Cortex of kidney (tissue), 1 donor: ENCODE measurements around the gene HABP4.
"Not testable (repeated sequence)": the region's sequence is repeated elsewhere in the genome, so short reads cannot be mapped to it uniquely, and the experiment has no call there.

Experiments used
- DNase-seq: peaks from one replicate; lab custom pipeline; 2025; lab: John Stamatoyannopoulos, UW

The HABP4 gene

DNA sequence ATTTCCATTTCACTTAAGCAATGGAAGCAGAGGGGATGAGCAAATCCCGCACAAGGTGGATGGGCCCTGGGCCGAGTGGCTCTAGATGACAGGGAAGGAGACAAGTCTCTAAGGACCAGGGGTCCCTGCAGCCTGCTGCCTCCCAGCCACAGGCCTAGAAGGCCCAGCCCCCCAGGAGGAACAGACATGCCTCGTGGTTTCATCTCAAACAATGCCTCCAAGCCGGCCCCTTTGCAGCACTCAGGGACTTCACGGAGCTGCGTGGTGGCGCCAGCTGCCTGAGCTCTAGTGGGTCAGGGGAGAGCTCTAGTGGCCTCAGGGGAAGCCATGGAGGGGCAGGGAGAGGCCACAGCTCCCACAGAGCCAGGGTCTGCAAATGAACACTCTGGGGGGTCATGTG lies 48.8 kb downstream of the HABP4 start:
- no peak for DNase-seq

DNA sequence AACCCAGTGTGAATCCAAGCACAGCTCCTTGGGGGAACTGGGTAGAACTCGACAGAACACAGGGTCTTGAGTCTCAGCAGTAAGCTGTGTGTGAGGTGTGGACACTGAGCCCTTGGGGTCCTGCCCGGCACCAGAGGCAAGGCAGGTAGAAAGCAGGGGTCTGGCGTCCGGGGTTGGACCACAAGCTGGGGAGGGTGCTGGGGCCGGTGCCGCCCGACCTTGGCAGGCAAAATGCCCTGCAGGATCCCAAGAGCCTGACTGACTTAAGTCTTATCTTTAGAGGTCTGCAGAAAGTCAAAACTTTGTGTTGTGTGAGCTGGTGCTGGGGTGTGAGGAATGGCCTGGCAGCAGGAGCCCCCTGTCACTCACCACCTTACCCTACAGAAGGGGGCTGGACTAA lies 49.3 kb downstream of the HABP4 start:
- no peak for DNase-seq

DNA sequence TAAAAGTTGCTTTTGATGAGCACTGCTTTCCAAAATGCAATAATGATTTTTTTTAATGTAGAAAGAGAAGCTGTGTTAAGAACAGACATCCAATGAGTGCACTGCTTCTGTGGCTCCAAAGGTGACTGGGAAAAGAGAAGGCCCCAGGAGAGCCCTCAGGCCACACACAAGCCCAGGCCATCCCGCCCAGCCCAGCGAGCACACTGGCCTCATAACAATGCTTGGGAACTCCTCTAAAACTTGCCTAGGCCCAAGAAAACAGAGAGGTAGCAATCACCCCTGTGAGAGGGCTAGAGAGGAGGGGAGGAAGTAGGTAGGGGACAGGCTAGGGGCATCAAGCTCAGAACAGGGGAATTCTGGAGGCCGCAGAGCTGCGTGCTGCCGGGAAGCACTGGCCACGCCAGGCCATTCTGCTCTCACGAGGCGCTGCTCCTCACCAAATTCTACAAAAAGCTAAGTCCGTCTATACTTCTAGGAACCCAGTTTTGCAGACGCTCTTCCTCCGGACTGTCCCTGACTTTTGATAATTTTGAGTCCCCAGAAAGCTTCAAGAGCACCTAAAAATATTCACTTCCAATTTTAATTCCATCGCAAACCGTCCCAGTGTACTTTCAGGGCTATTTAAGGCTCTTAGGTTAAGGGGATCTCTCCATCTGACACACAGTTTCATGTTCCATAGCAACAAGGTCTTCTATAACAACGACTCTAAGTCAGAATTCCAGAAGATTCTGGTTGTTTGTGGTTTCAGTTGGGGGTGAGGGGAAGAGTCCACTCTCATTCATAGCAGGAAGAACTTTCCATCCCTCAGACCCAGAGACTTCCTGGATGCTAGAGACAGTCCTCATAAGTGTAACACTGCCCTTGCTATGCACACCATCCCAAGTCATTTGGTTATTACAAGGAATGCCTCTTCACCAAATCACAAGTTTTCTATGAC lies 51.0 kb downstream of the HABP4 start:
- no peak for DNase-seq

DNA sequence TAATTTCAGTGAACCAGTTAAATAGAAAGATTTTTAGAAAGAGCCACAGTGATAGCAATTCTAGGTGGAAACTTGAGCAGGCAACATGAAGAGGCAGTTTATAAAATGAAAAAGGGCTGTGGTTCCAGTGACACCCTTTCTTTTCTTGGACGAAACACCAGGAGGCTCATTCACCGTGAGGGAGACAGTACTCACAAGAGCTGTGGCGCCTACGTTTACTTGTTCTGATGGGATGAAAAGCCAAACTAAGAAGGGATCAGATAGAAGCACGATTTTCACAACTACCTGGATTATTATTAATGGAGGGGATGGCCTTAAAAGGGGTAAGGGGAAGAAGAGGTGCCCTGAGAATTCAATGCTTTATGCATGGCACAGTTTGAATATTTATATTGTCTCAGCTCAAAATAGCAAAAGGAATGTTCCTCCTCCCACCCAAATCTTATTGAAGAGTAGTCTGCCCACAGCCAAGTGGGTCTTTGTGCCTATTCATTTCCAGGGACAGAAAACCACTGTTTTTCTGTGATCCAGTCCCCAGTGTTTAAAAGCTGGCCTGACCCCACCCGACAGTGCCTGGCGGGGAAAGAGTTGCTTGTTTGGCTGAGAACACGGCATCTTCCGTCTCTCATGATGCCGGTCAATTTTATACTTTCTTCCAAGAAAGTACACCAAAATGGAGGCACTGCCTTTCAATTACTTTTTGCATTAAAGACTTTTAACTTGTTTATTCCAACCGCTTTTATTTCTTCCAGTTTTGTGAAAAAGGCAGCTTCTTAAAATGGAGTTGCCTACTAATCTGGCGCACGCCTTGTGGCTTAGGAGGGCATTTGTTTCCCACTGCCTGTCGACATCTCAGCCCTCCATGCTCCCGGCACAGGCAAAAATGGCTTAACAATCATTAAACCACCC lies 51.9 kb downstream of the HABP4 start:
- no peak for DNase-seq

DNA sequence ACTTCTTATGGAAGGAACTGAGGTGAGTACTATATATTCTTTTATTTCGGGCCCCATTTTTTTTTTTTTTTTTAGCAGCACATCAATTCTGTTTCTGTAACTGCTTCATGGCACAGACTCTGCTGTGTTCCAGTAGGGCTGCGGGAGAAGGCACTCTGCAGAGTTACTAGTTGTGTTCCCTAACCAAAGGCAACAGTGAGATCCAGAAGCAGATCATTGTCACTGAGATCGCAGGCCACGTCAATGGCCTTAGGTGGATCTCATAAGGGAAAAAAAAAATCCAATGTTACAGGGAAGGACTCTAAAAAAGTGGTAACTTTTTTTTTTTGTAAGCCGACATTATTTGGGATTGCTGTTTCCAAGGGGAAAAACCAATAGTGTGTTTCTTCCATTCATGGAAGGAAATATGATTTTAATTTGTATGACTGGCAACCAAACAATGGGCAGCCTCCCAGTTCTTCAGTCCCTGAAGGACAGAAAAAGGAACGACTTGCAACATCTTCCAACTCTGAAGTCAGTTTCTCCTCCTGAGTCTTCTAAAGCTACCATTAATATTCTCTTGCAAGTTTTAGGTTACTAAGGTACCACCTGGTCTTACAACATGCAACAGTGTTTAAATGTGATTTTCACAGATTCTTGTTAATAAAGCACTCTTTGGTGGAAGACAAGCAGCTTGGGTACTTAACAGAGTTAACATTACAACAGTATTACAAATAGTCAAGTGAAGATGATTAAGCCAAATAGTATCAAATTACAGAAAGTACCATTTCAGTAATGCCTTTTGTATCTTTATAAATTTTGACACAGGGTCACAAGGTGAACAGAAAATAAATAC lies 52.8 kb downstream of the HABP4 start:
- DNase-seq: no peak

DNA sequence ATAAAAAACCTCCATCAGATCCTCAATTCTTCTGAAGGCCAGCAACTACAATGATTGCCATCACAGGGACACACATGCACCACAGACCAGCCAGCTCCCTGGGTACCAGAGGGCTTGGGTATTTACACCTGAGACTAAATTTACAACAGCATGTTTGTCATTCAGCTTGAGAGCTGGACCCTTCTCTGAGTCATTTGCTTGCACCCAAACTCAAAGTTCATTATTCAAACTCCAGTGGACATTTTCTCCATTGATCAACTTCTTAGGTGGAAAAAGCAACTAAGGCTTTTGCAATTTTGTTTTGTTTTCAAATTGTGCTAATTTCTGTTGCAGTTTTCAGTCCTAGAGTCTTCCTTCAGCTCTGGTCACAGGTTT lies 53.4 kb downstream of the HABP4 start:
- not testable (repeated sequence) for DNase-seq

DNA sequence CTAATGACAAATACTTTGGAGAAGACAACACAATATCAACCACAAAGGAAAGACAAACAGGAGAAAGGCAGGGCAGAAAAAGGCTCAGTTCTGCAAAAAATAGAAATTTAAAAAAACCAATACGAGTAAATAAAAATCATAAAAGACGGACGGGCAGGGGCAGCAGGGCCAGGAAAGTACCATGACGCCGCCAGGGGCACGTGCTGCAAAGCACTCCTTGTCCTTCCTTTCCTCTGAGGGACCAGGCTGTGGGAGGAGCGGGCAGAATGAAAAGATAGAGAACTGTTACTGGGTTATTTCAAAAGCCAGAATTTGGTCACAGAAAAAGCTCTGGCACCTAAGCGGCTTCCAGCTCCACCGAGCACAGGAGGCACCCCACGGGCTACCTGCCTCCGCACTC lies 53.9 kb downstream of the HABP4 start:
- no peak for DNase-seq

DNA sequence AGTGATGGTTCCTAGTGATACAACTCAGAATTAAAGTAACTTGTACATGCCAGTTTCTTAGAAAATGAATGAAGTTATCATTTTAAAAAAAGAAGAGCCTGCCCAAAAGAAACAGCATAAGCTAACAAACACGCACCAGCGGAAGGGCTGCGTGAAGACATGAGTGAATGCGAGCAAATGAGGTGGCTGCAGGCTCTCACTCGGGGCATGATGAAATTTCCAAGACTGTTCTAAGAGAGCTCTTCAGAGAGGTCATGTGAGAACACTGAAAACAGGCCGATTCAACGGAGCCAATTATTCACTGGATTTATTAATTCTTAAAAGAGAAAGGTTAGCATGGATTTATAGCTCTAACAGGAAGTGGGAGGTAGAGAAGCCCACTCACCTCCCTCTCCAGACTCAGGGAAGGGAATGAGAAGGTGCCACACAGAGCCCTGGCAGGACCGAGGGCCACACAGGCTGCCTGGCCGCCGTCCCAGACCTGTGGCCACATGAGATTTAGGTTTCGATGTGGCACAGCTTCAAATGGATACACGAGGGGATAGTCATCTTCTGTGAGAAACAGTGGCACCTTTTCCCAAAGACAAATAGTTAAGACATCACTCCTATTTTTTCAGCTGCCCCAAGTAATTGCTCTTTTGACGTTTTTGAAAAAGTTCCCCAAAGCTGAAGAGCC lies 55.5 kb downstream of the HABP4 start:
- DNase-seq: no peak

DNA sequence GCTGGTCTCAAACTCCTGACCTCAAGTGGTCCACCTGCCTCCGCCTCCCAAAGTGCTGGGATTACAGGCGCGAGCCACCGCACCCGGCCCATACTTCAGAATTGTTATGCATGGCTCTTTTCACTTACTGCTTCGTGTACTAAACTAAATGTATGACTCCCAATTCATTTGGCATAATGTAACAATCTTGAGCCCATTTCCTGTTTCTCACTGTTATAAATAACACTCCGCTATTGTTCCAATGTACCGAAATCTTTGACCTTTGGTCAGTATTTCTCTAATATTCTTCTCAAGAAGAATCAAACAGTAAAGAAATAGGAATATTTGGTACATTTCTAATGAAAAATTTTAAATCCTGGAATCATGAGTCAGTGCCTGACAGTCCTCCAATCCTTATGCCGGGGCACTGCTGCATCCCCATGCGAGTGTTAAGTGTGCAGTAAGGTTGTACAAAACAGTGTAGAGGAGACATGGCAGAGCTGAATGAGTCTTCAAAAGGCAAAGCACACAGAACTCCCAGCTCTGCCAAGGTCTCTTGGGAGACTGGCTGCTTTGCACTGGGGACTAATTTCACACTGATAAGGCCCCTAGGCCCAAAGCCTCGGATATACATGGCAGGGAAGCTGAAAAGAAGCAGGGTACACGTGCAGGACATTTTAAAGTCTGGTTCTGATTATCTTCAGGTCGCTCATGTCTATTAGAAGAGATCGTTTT lies 58.4 kb downstream of the HABP4 start:
- DNase-seq: no peak

DNA sequence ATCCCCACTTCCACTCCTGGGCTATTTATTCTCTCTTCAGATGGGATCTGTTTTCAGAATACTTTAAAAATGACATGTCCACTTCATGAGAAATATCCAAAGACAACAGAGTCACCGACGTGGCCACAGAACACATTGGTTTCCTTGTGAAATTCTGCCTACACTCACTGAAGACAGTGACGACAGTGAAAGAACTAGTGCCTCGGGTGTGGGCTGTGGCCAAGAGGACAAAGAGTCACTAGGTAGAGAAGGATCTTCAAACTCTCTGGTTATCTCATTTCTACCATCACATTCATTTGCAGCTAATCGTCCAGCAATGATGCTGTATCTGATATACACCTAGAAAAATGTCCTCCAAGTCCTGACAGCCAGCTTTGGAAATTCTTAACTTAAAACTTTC lies 59.1 kb downstream of the HABP4 start:
- no peak for DNase-seq

DNA sequence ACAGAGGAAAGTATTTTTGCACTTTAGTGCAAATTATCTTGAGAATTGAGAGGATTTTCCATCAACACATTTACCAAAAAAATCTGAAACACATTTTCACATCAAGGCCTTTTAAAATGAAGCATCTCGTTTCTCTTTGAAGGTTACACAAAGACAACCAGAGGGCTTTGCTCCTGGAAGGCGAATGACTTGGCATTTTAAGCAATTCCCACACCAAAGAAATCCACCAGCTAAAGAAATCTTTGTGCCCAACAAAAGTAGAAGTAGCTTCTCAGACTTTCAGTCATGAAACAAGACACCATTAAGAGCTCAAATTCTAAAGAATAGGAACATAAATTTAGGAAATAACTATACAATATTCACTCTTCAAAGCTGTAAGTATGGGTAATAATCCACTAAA lies 59.9 kb downstream of the HABP4 start:
- no peak for DNase-seq

DNA sequence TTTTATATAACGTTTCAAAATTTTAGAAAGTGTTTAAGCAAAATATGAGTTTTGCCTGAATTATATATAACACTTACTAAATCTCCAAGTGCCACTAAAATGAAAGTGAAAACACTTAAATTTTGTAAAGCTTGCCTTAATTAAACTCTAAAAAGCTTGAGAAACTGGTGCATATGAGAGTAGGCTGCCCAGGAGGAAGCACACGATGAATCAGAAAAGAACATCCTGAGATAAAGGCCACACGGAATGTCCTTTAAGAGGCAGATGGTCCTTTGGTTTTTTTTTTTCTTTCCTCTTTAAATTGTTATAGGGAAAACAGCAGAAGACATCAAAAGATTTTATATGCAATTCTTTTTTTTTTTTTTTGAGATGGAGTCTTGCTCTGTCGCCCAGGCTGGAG lies 60.3 kb downstream of the HABP4 start:
- DNase-seq: no peak

DNA sequence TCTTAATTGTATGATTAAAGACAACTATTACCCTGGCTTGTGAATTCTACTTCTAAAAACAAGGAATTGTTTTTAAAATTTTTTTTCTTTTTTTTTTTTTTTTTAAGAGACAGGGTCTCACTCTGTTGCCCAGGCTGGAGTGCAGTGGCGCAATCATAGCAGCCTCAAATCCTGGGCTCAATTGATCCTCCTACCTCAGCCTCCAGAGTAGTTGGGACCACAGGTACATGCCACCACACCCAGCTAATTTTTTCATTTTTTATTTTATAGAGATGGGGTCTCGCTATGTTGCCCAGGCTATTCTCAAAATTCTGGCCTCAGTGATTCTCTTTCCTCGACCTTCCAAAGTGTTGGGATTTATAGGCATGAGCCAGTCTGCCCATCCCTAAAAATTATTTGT lies 62.3 kb downstream of the HABP4 start:
- DNase-seq: no peak

DNA sequence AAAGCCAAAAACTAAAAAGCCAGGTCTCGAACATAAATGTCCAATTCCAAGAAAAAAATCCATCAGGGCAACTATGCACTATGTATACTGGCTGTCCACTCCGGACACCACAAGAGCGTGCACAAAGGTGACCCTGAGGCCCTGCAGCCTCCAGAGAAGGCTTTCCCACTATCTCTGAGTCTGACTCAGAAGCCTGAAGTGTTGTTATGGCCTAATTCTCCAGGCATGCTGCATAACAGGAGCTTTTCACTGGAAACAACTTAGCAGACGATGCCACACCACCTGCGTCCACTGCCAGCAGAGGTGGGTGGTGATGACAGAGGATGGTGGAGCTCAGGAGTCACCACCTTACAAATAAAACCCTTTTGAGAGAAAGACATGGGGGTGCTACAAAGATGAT lies 63.7 kb downstream of the HABP4 start:
- DNase-seq: no peak

DNA sequence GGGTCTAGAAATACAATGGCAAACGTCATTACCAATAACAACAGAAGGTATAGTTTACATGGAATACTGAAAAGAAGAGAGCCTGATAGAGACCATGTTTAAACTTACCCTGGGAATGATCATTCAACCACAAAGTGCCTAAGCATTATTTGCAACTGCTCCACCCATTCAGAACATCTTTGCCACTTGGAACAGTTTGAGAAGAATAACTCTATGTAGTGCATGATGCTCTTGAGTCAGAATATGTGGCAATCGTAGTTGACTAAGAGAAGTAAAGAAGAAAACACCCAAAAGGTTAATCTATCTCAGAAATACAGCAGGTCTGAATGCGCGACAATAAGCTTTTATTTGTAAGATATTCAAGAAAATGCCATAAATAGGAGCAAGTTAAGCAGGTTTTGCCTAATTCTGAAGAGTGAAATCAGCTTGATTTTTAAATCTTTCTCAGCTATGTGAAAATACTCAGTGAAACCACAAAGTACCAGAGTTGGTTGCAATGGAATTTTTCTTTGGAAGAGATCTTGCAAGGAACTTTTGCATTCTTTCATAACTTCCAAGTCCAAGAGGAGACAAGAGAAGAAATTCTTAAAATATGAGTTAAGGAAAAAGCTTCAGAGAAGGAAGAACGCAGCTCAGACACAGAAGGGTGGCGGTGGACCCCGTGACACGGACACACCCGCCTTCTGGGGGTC lies 64.3 kb downstream of the HABP4 start:
- DNase-seq: no peak

DNA sequence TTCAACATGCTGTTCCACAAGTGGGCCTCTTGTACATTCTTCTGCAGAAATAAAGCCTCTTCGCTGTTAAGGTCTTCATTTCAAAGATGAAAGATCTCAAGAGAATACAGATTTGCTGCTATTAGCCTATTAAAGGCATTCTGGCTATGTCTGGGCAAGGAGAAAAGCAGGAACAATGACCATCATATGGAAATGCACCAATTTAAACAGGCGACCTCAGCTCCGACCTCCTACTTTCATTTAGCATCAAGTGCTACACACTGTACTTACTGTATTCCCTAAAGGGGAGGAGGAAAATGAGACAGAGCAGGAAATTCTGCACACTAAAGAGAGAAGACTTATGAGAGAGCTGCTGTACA lies 64.8 kb downstream of the HABP4 start:
- DNase-seq: no peak

DNA sequence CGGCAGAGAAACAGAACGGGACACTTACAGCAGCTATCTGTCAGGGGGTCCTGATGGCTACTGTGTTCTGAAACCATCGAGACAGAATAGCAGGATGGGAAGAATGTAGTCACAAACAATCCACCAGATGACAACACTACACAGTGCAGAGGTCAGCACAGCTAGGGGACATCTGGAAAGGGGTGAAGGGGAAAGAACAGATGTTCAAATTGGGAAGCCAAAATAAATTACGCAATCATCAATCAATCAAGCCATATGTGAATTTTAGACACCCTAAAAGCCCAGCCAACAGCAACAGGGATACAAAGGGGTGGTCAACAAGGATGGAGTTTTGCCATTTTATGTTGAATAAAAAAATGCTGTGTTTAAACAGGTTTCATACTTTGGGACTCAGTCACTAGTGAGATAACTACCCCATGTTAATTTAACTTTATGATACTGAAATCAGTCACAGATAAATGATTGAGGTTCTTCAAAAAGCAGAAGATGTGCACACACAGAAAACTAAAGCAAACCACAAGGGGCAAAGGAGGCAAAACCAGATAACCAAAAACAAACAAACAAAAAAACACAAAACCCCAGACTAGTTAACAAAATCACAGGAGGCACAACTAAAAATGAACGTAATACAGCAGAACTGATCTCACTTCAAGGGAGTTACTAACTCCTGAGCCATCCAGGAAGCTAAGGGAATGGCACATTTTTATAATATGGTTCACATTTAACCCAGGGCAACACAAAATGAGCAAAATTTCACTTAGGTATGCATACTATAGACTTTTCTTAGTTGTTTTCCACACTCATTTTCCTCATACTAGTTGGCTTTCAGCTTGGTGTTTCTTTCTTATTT lies 65.9 kb downstream of the HABP4 start:
- DNase-seq: no peak

DNA sequence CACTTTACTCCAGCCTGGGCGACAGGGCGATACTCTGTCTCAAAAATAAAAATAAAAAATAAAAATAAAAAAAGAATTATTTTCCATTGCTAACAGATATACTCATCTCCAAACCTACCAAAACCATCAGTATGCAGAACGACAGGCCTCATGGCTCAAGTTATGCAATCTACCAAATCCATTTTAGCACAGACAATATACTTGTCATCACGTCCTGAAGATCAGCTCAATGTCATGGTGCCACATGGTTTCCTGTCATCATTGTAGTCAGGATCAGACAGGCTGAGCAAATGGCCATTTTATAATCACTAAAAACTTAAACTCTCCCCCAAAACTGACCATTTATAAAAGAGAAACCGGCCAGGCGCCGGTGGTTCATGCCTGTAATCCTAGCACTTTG lies 69.1 kb downstream of the HABP4 start:
- no peak for DNase-seq

DNA sequence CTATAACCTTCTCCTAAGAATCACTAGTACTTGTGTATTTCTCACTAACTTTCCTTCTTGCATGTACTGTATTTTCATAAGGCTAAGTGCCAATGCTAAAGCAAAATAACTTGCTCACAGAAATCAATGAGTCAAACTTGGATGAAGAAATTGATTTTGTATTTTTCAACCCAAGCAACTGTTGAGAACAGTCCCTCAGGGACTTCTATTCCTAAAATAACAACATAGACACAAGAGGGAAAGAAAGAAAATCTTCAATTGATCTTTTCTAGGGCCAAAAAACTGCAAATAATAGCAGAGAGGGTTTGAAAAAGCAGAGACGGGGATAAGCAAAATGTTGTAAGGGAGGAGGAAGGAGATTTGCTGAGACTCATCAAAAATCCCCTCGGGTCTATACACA lies 69.8 kb downstream of the HABP4 start:
- no peak for DNase-seq

DNA sequence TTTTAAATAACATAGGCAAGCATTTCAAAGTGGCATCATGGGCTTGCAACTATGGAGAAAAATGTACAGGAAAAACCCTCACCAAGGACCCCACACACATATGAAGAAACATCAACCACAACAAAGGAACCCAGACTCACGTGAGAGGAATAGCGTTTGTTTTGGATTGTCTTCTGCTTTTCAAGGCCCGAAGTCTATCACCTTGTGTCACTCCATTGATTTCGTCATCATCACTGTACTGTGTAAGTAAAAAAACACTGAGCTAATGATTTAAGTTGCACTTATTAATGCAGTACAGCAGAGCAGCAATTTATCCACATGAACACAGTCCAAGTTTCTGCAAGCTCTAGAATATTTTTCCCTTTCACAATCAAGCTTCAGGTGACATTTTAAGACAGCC lies 72.4 kb downstream of the HABP4 start:
- no peak for DNase-seq
